Activated T-cell treated with anti-CD3 and anti-CD28 coated beads, Interleukin-2, amount 50 U/mL, for 24 hours (primary cell): ENCODE results near the gene CDC40.
"Not testable (repeated sequence)": the region's sequence is repeated elsewhere in the genome, so short reads cannot be mapped to it uniquely, and the experiment has no call there.

Source experiments
- DNase-seq: peaks from one replicate; pipeline ENCODE4 v3.0.0-alpha.2; 2020
- H3K27ac Mint-ChIP-seq: 2 replicates; pipeline ENCODE4 v1.8.0; 2020; ENCODE audit warnings: mild to moderate bottlenecking, mixed read lengths
- H3K27me3 Mint-ChIP-seq: 2 replicates; pipeline ENCODE4 v1.8.0; 2020; ENCODE audit warnings: mixed read lengths
- H3K36me3 Mint-ChIP-seq: 2 replicates; pipeline ENCODE4 v1.8.0; 2020; ENCODE audit warnings: low read depth, mixed read lengths
- H3K4me1 Mint-ChIP-seq: 2 replicates; pipeline ENCODE4 v1.8.0; 2020; ENCODE audit warnings: low read depth, mixed read lengths
- H3K4me3 Mint-ChIP-seq: 2 replicates; pipeline ENCODE4 v1.8.0; 2020; ENCODE audit warnings: mild to moderate bottlenecking, moderate library complexity, mixed read lengths
- H3K9me3 Mint-ChIP-seq: 2 replicates; pipeline ENCODE4 v1.8.0; 2020; ENCODE audit warnings: mixed read lengths

The CDC40 gene

DNA sequence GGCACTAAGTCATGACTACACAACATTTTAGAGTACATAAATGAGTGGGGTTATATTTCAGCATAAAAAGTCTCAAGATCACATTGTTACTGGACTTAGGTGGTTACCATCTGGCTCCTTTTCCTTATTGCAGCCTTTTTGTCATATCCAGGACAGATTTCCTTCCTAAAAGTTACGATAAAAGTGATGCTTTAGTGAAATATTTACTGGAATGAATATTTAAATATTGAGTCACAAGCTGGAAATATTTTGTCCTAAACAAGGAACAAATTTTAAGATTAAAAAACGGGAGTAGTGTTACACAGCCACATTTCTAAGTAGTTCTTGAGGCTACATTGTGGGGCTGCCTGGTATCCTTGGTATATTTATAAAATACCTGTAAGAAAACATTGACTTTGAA is 52.2 kb downstream of the CDC40 start:
- no peak overlapping the region for H3K27ac Mint-ChIP-seq
- no peak overlapping the region for H3K4me3 Mint-ChIP-seq
- peaks cover 4% of the 10 kb centered on the region for H3K9me3 Mint-ChIP-seq
- H3K36me3 Mint-ChIP-seq, result peaks cover 51% of the 10 kb centered on the region
- DNase-seq, result no peak
- no peaks in the 10 kb centered on the region for H3K27me3 Mint-ChIP-seq
- H3K4me1 Mint-ChIP-seq, result peaks cover 12% of the 10 kb centered on the region

DNA sequence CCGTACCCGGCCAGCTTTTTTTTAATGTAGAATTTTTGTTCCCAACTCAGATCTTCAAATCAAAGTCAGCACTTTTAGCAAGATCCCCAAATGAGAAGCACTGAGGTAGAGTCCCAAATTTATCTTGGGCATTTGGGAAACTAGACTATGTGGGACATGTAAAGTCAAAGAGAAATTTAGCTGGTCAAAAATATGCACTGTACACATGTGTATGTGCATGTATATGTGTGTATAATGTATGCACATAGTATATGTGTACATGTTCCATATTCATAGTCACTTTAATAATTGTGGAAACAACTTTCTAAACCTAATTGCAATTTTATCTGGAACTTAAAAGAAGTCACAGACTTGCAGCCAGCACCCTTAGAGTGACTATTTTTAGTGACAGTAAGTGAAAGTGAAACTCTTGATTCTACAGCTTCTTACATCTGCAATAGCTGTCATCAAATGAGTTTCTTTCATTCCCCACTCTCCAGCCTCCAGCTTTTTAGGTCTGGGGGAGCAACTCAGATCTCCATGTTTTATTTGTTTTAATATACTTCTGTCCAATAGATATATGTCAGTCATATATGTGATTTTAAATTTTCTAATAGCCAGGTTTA is 53.6 kb downstream of the CDC40 start:
- no peaks in the 10 kb centered on the region for H3K27me3 Mint-ChIP-seq
- peaks cover 52% of the 10 kb centered on the region for H3K36me3 Mint-ChIP-seq
- H3K4me3 Mint-ChIP-seq, result no peak overlapping the region
- peaks cover 4% of the 10 kb centered on the region for H3K9me3 Mint-ChIP-seq
- peaks cover 12% of the 10 kb centered on the region for H3K4me1 Mint-ChIP-seq
- no peak for DNase-seq
- peak overlapping the region; percentile 4 for H3K27ac Mint-ChIP-seq

DNA sequence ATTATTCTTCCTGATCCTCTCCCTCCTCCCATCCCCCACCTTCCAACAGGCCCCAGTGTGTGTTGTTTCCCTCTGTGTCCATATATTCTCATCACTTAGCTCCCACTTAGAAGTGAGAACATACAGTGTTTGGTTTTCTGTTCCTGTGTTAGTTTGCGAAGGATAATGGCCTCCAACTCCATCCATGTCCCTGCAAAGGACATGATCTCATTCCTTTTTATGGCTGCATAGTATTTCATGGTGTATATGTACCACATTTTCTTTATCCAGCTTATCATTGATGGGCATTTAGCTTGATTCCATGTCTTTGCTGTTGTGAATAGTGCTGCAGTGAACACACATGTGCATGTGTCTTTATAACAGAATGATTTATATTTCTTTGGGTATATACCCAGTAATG is 55.8 kb downstream of the CDC40 start:
- H3K4me3 Mint-ChIP-seq, H3K27me3 Mint-ChIP-seq, H3K9me3 Mint-ChIP-seq, DNase-seq, H3K27ac Mint-ChIP-seq: not testable (repeated sequence)
- H3K36me3 Mint-ChIP-seq, result peaks cover 39% of the 10 kb centered on the region
- H3K4me1 Mint-ChIP-seq, result peaks cover 12% of the 10 kb centered on the region

DNA sequence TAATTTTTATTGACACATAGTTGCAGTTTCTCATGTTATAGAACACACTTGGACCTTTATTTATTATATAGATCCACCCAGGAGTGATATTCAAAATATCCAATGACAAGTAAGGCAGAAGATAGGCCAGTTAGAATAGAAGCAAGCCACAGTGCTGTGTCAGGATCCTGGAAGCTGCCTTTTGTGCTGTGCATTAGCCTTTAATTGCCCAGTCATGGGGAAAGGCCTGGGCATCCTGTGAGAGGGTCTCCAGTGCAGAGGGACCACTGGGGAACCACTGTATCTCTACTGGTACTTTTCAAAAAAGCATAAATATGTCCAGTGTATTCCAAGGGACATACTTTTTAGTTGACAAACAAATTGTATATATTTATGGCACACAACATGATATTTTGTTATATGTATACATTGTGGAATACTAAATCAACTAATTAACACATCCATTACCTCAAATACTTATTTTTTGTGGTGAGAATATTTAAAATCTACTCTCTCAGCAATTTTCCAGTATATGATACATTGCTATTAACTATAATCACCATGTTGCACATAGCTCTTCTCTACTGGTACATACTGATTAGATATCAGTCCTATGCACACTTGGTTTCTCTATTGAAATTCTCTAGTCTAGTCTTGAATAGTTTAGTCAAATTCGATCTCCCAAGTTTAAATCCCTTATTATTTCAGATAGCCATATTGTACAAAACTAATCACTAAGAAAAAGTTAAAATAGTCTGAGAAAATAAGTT is 59.5 kb downstream of the CDC40 start:
- no peak for DNase-seq
- no peak overlapping the region for H3K27ac Mint-ChIP-seq
- no peaks in the 10 kb centered on the region for H3K27me3 Mint-ChIP-seq
- H3K4me3 Mint-ChIP-seq, result no peak overlapping the region
- H3K4me1 Mint-ChIP-seq, result no peaks in the 10 kb centered on the region
- H3K9me3 Mint-ChIP-seq, result peaks cover 4% of the 10 kb centered on the region
- H3K36me3 Mint-ChIP-seq, result peaks cover 25% of the 10 kb centered on the region

DNA sequence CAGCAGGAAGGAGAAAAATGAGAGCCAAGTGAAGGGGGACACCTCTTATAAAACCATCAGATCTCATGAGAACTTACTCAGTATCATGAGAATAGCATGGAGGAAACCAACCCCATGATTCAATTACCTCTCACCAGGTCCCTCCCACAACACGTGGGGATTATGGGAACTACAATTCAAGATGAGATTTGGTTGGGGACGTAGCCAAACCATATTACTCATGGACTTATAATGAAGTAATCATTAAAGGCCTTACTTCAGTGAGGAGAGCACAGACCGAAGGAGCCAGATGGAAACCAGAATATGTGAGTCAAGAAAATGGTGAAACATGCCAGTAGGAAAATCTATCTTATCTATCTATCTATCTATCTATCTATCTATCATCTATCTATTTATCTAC is 64.4 kb downstream of the CDC40 start:
- not testable (repeated sequence) for H3K27me3 Mint-ChIP-seq, DNase-seq, H3K36me3 Mint-ChIP-seq, H3K4me3 Mint-ChIP-seq, H3K9me3 Mint-ChIP-seq, H3K27ac Mint-ChIP-seq, H3K4me1 Mint-ChIP-seq

DNA sequence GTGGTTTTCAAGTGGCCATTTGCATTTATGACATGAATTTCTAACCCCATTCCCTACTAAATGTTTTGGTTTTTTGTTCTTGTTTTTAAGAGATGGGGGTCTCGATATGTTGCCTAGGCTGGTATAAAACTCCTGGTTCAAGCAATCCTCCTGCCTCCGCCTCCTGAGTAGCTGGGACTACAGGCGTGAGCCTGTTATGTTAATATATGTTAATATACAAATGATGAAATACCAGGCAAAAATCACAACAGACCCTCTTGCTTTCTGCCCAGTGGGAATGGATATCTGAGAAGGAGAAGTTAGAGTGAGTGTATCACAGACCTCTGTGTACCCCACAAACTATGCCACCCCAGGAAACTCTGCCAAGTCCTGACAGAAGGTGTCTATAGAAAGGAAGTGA is 66.2 kb downstream of the CDC40 start:
- DNase-seq, result no peak
- Mint-ChIP-seq H3K4me1 (no peaks in the 10 kb centered on the region), H3K27ac (no peak overlapping the region)

DNA sequence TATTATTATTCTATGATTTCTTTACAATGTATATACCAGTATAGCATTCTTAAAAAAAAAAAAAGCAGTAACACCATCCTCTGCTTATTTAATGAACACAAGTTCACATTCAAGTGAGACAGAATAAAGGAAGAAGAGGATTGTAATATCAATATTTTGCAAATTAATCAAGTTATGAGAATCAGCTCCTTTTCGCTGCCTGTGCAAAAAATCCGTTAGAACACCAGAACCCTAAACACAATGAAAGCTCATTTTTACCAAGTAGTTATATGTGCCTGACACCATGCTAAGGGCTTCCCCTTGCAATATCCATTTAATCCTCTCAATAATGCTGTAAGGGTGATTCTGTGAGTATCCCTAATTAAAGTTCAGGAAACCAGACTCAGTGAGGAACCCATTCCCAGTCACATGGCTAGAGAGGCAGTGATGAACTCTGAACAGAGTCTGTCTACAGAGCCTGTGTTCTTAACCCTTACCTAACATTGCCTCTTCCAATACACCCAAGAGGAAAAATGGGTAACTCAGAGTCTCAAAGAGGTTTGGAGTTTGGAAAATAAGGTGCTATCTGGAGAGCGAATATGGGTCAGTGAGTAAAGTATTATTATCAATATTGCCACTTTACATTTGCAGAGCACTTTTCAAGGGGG is 66.8 kb downstream of the CDC40 start:
- DNase-seq, result no peak
- Mint-ChIP-seq H3K27me3 (no peaks in the 10 kb centered on the region), H3K4me3 (no peak overlapping the region), H3K4me1 (no peaks in the 10 kb centered on the region), H3K36me3 (no peaks in the 10 kb centered on the region), H3K27ac (no peak overlapping the region), H3K9me3 (no peaks in the 10 kb centered on the region)

More for the DNA sequence above, 66.2 kb downstream of the CDC40 start:
- Mint-ChIP-seq H3K4me3 (no peak overlapping the region), H3K36me3 (no peaks in the 10 kb centered on the region), H3K27me3 (no peaks in the 10 kb centered on the region), H3K9me3 (no peaks in the 10 kb centered on the region)

DNA sequence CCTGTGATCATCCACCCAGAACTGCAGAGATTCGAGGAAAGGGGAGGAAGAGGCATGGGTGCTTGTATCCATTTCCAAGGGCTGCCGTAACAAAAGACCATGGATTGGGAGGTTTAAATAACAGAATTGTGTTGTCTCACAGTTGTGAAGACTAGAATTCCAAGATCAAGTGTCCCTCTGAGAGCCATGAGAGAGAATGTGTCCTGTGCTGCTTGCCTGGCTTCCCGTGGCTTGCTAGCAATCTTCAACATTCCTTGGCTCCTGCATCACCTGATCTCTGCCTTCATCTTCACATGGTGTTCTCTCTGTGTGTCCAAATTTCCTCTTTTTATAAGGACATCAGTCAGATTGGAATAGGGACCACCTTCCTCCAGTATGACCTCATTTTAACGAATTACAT is 69.8 kb downstream of the CDC40 start:
- Mint-ChIP-seq H3K27ac (no peak overlapping the region), H3K36me3 (no peaks in the 10 kb centered on the region), H3K4me3 (no peak overlapping the region), H3K27me3 (no peaks in the 10 kb centered on the region), H3K9me3 (no peaks in the 10 kb centered on the region), H3K4me1 (no peaks in the 10 kb centered on the region)
- DNase-seq, result no peak

DNA sequence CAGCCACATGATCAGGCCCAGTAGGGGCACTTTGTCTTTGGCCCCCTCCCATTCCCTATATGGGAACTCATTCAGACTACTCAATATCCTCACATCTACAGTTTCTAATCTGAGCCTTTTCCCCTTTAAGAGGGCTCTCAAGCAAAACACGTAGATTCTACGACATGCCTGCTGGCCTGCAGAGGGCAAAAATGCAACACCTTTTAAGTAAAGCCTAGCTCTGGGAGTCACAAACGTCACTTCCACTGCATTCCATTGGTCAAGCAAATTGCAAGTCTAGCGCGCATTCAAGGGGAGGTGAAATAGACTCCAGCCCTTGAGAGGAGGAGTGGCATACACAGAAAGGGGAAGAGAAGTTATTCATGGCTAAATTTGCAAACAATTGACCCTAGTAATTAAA is 70.6 kb downstream of the CDC40 start:
- Mint-ChIP-seq H3K27ac (no peak overlapping the region), H3K4me1 (no peaks in the 10 kb centered on the region), H3K27me3 (no peaks in the 10 kb centered on the region), H3K4me3 (no peak overlapping the region), H3K36me3 (no peaks in the 10 kb centered on the region), H3K9me3 (no peaks in the 10 kb centered on the region)
- DNase-seq, result no peak

DNA sequence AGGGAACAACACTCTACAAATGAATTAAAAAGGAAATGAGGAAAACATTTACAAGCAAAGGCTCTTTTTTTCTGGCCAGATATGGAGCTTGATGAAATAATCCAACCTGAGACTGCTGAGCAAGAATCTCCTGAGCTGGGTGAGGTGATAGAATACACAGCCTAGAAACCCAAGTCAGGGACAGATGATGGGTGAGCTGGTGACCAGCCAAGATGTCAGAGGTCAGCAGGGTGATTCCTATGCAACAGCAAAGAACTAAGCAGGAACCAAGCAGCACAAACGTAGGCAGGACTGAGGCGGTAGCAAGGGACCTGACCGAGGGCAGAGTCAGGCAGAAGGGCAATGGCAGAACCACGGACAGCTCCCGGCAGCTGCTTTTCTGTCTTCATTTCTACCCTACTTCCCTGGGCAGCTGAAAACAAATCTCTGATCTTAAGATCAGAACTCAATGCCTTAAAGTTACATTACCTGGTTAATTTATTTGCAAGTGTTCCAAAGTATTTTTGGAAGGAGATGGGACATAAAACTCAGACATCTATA is 75.1 kb downstream of the CDC40 start:
- Mint-ChIP-seq H3K4me1 (no peaks in the 10 kb centered on the region), H3K4me3 (no peak overlapping the region), H3K36me3 (no peaks in the 10 kb centered on the region), H3K27ac (no peak overlapping the region), H3K9me3 (peaks cover 6% of the 10 kb centered on the region), H3K27me3 (peaks cover 5% of the 10 kb centered on the region)
- DNase-seq, result no peak

DNA sequence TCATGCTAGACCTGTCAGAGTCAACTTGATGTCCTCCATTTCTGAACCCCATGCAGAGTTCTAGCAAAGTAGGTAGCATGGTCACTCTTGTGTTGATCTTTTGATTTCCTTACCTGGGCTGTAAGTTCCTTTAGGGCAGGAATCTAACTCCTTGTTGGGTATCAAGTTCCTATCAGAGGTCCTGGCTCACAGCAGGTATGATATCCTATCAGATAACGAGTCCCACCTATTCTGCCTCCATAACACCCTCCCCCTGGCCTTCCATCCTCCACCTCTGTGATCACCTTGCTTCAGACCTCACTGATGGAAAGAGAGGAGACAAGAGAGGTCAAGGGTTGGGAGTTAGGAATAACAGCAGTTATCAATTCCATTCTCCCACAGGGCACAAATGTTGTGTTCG is 76.1 kb downstream of the CDC40 start:
- Mint-ChIP-seq H3K36me3 (no peaks in the 10 kb centered on the region), H3K4me3 (no peak overlapping the region), H3K9me3 (peaks cover 9% of the 10 kb centered on the region), H3K27me3 (peaks cover 5% of the 10 kb centered on the region), H3K27ac (no peak overlapping the region), H3K4me1 (no peaks in the 10 kb centered on the region)
- DNase-seq, result no peak

DNA sequence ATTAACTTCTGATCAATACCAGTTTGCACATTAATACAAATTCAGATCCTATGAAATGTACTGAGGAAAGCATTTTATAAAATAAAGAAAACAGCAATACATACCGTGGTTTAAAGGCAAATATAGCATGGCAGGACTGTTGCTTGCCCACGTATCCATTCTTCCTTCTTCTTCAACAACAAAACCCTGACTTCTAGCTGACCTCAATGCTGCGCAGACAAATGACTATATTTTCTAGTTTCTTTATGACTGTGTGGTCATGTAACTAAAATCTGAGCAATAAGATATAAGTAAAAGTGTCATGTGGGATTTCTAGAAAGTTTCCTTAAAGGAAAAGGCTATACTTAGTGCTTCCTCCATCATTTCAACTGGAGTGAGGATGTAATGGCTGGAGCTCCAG is 85.0 kb downstream of the CDC40 start:
- Mint-ChIP-seq H3K9me3 (peaks cover 5% of the 10 kb centered on the region), H3K27me3 (no peaks in the 10 kb centered on the region)

DNA sequence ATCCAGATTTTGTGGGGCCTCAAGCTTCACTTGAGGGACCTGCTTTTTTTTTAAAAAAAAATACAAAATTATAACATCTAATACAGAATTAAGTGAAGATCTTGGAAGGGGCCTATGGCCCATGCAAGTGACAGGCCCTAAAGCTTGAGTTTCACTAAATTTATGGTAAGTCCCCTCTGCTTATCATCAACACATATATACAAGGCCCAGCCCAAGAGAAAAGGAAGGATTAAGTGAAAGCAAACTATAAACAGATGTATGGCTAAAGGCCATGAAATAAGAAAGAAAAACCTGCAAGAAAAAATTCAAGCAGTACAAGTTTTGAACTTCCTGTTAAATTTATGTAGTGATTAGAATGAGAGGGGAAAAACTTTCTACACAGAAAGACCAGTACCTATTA is 86.8 kb downstream of the CDC40 start:
- peaks cover 2% of the 10 kb centered on the region for H3K9me3 Mint-ChIP-seq

More for the DNA sequence above, 85.0 kb downstream of the CDC40 start:
- DNase-seq, result no peak
- Mint-ChIP-seq H3K4me1 (no peaks in the 10 kb centered on the region), H3K27ac (no peak overlapping the region), H3K36me3 (no peaks in the 10 kb centered on the region), H3K4me3 (no peak overlapping the region)

DNA sequence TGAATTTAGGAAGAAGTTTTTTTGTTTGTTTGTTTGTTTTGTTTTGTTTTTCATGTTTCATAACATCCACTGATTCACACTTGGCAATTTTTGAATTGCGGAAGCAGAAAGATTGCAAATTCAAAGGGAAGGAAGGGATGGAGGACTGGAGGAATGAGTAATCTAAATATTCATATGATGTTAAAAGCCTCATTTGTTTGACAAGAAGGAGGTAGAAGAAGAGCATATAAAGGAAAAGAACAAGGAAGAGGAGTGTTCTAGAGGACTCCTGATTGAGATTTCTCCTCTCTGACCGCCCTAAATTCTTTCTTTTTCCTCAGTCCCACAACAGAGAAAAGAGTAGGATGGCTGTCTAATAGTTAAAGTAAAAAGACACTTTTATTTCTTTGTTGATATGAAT is 89.4 kb downstream of the CDC40 start:
- Mint-ChIP-seq H3K27ac (no peak overlapping the region), H3K4me3 (no peak overlapping the region), H3K36me3 (no peaks in the 10 kb centered on the region), H3K4me1 (no peaks in the 10 kb centered on the region), H3K9me3 (peaks cover 2% of the 10 kb centered on the region), H3K27me3 (peaks cover 11% of the 10 kb centered on the region)
- no peak for DNase-seq

More for the DNA sequence above, 86.8 kb downstream of the CDC40 start:
- Mint-ChIP-seq H3K27me3 (peaks cover 1% of the 10 kb centered on the region), H3K4me1 (no peaks in the 10 kb centered on the region), H3K36me3 (no peaks in the 10 kb centered on the region), H3K27ac (no peak overlapping the region), H3K4me3 (no peak overlapping the region)
- DNase-seq, result no peak

DNA sequence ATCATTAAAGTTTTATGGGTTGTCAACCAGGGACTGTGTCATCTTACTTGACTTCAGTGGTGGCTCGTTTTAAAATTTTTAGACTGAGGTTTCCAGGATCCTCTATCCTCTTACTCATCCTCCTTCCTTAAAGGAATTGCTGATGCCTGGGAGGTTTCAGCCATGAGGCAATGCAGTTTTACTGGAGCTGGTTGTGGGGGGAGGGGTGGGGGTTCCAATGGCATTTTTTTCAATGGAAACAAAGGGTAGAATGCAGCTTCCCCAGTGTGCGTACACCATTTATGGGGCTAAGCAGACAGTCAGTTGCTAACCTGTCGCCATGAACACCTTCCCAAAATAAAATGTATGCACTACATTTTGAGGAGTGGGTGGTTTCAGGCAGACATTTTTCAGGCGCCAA is 89.9 kb downstream of the CDC40 start:
- no peak for DNase-seq
- Mint-ChIP-seq H3K36me3 (no peaks in the 10 kb centered on the region), H3K9me3 (peaks cover 2% of the 10 kb centered on the region), H3K4me3 (no peak overlapping the region), H3K4me1 (no peaks in the 10 kb centered on the region), H3K27ac (no peak overlapping the region), H3K27me3 (peaks cover 11% of the 10 kb centered on the region)
